ENCODE results near the gene CIDEB. TPM values are rescaled to one million over a fixed set of nuclear protein-coding genes. Genes with fewer than 3 reads are reported as not detected.
A peak's percentile ranks its signal among the peaks of the same experiment; 100 is the strongest.
"Not testable (repeated sequence)": the region's sequence is repeated elsewhere in the genome, so short reads cannot be mapped to it uniquely, and the experiment has no call there.

CIDEB gene
- total RNA-seq, 1 donor from 2014 or later = 1.8 TPM

DNA sequence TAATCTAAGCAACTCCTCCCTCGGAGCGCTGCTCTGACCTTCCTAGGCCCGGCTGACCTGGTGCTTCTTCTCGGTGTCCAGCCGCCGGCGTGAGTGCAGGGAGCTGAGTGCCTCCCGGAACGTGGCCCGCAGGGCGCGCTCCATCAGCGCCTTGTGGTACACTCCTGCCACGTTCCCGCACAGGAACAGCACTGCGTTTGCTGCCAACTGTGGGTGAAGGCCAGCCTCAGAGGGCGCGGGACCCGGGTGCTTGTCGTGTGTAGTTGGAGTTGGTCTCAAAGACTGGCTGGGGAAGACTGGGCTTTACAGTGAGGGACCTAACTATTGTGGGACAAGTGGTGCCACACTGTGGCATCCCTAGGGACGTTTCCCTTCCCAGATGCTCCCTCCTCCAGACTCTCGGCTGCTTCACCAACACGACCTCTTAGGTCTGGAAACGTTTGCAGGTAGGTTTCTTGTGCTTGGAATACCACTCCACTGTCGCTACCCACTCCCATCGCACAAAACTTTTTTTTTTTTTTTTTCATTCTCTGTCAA, 24.0 kb upstream of the CIDEB start:
- DNase-seq = no peak
- TF ChIP-seq, protein P1, sequence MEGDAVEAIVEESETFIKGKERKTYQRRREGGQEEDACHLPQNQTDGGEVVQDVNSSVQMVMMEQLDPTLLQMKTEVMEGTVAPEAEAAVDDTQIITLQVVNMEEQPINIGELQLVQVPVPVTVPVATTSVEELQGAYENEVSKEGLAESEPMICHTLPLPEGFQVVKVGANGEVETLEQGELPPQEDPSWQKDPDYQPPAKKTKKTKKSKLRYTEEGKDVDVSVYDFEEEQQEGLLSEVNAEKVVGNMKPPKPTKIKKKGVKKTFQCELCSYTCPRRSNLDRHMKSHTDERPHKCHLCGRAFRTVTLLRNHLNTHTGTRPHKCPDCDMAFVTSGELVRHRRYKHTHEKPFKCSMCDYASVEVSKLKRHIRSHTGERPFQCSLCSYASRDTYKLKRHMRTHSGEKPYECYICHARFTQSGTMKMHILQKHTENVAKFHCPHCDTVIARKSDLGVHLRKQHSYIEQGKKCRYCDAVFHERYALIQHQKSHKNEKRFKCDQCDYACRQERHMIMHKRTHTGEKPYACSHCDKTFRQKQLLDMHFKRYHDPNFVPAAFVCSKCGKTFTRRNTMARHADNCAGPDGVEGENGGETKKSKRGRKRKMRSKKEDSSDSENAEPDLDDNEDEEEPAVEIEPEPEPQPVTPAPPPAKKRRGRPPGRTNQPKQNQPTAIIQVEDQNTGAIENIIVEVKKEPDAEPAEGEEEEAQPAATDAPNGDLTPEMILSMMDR (IDR thresholded peaks at IDR 0.05; ENCODE audit: partially characterized antibody, unreplicated experiment) = no peak
- Mint-ChIP-seq H3K27me3 (ENCODE audit: unreplicated experiment) (peaks cover 30% of the 10 kb centered on the region), H3K36me3 (ENCODE audit: unreplicated experiment) (peaks cover 4% of the 10 kb centered on the region), H3K4me1 (ENCODE audit: low read depth, unreplicated experiment) (peaks cover 10% of the 10 kb centered on the region), H3K27ac (ENCODE audit: unreplicated experiment) (peak overlapping the region; percentile 69), H3K9me3 (ENCODE audit: unreplicated experiment) (peaks cover 10% of the 10 kb centered on the region), H3K4me3 (ENCODE audit: unreplicated experiment) (peak overlapping the region; percentile 84)

GRCh38 chr14:24330973-24331674, 23.3 kb upstream of the CIDEB start:
- no peak overlapping the region for H3K27ac Mint-ChIP-seq (ENCODE audit: unreplicated experiment)
- no peak overlapping the region for H3K4me3 Mint-ChIP-seq (ENCODE audit: unreplicated experiment)
- peaks cover 10% of the 10 kb centered on the region for H3K4me1 Mint-ChIP-seq (ENCODE audit: low read depth, unreplicated experiment)
- peaks cover 4% of the 10 kb centered on the region for H3K36me3 Mint-ChIP-seq (ENCODE audit: unreplicated experiment)
- TF ChIP-seq, protein P1 (IDR thresholded peaks at IDR 0.05; ENCODE audit: partially characterized antibody, unreplicated experiment) = no peak
- DNase-seq = no peak
- H3K9me3 Mint-ChIP-seq (ENCODE audit: unreplicated experiment) = peaks cover 10% of the 10 kb centered on the region
- H3K27me3 Mint-ChIP-seq (ENCODE audit: unreplicated experiment) = peaks cover 29% of the 10 kb centered on the region

DNA sequence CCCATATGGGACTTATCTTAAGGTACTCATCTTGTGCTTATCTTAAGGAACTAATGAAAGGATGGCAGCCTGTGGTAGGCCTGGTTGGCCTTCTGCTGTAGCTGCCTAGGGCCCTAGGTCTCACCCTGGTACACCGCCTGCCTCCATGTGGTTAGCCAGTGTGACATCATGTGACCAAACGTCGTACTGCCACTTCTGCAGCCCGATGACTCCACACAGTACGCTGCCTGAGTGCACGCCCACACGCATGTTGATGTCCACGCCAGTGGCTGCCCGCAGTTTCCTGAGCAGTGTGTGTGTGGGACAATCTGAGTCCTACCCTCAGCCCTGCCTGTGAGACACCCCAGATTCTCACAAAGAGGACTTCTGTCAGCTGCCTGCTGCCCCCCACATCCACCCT, 22.0 kb upstream of the CIDEB start:
- Mint-ChIP-seq H3K4me1 (ENCODE audit: low read depth, unreplicated experiment) (peaks cover 8% of the 10 kb centered on the region), H3K4me3 (ENCODE audit: unreplicated experiment) (no peak overlapping the region), H3K27me3 (ENCODE audit: unreplicated experiment) (peaks cover 23% of the 10 kb centered on the region), H3K9me3 (ENCODE audit: unreplicated experiment) (peaks cover 10% of the 10 kb centered on the region), H3K27ac (ENCODE audit: unreplicated experiment) (no peak overlapping the region), H3K36me3 (ENCODE audit: unreplicated experiment) (peaks cover 4% of the 10 kb centered on the region)
- no peak for DNase-seq
- TF ChIP-seq, protein P1 (IDR thresholded peaks at IDR 0.05; ENCODE audit: partially characterized antibody, unreplicated experiment) = no peak

DNA sequence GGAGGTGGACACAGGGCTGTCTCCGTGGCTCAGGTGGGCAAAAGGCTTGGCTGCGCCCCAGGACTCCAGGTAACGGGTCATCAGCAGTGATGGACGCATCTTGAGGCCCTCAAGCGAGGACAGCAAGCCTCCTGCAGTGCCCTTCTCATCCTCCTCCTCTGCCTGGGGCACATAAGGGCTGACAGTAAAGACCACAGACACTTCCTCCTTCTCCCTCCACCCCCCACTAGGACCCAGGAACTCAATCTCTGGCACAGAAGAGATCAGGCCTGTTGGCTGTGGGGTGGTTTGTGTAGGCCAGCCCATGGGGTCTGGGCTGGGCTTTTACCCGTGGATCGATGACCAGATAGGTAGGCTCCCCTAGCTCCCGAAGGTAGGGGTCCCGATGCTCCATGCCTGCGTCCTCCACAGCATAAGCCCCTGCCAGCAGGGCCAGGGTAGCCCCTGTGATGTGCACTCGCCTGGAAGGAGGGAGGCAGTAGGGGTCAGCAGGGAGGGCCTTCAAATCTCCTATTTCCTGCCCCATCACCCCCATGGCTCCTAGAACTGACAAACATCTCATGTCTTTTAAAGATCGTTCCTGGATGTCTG, 21.4 kb upstream of the CIDEB start:
- Mint-ChIP-seq H3K36me3 (ENCODE audit: unreplicated experiment) (peaks cover 4% of the 10 kb centered on the region), H3K9me3 (ENCODE audit: unreplicated experiment) (peaks cover 9% of the 10 kb centered on the region), H3K4me3 (ENCODE audit: unreplicated experiment) (no peak overlapping the region), H3K4me1 (ENCODE audit: low read depth, unreplicated experiment) (peaks cover 6% of the 10 kb centered on the region), H3K27ac (ENCODE audit: unreplicated experiment) (no peak overlapping the region), H3K27me3 (ENCODE audit: unreplicated experiment) (peaks cover 21% of the 10 kb centered on the region)
- DNase-seq = no peak
- TF ChIP-seq, protein P1 (IDR thresholded peaks at IDR 0.05; ENCODE audit: partially characterized antibody, unreplicated experiment) = no peak

DNA sequence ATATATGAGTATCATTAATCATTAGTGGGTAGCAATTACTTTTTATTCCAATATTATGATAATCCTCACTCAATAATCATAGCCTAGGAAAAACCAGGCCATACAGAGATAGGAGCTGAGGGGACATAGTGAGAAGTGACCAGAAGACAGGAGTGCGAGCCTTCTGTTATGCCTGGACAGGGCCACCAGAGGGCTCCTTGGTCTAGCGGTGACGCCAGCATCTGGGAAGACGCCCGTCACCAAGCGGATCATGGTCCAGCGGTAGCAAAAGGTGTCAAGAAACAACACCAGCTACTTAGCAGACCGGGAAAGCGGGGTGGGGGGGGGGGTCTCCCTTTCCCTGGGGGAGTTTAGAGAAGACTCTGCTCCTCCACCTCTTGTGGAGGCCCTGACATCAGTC, 20.1 kb upstream of the CIDEB start:
- H3K36me3 Mint-ChIP-seq (ENCODE audit: unreplicated experiment); H3K4me1 Mint-ChIP-seq (ENCODE audit: low read depth, unreplicated experiment); H3K9me3 Mint-ChIP-seq (ENCODE audit: unreplicated experiment); H3K27ac Mint-ChIP-seq (ENCODE audit: unreplicated experiment); H3K4me3 Mint-ChIP-seq (ENCODE audit: unreplicated experiment): not testable (repeated sequence)
- H3K27me3 Mint-ChIP-seq (ENCODE audit: unreplicated experiment) = peaks cover 17% of the 10 kb centered on the region
- peak; percentile 69 for DNase-seq
- TF ChIP-seq, protein P1 (IDR thresholded peaks at IDR 0.05; ENCODE audit: partially characterized antibody, unreplicated experiment) = peak; percentile 65
